GM12874 (cell line): ENCODE results near the gene CD248.

Source experiments
- TF ChIP-seq, protein P1 (sequence below): IDR thresholded peaks from 2 replicates; pipeline ENCODE4 v1.5.1; 2011; ENCODE audit warnings: low read depth, mild to moderate bottlenecking, control low read depth, low read length, moderate library complexity; ENCODE audit not compliant: insufficient read depth

CD248 gene

GRCh38 chr11:66293352-66293751 is 23.5 kb downstream of the CD248 start:
- TF ChIP-seq, protein P1, sequence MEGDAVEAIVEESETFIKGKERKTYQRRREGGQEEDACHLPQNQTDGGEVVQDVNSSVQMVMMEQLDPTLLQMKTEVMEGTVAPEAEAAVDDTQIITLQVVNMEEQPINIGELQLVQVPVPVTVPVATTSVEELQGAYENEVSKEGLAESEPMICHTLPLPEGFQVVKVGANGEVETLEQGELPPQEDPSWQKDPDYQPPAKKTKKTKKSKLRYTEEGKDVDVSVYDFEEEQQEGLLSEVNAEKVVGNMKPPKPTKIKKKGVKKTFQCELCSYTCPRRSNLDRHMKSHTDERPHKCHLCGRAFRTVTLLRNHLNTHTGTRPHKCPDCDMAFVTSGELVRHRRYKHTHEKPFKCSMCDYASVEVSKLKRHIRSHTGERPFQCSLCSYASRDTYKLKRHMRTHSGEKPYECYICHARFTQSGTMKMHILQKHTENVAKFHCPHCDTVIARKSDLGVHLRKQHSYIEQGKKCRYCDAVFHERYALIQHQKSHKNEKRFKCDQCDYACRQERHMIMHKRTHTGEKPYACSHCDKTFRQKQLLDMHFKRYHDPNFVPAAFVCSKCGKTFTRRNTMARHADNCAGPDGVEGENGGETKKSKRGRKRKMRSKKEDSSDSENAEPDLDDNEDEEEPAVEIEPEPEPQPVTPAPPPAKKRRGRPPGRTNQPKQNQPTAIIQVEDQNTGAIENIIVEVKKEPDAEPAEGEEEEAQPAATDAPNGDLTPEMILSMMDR, result no peak

DNA sequence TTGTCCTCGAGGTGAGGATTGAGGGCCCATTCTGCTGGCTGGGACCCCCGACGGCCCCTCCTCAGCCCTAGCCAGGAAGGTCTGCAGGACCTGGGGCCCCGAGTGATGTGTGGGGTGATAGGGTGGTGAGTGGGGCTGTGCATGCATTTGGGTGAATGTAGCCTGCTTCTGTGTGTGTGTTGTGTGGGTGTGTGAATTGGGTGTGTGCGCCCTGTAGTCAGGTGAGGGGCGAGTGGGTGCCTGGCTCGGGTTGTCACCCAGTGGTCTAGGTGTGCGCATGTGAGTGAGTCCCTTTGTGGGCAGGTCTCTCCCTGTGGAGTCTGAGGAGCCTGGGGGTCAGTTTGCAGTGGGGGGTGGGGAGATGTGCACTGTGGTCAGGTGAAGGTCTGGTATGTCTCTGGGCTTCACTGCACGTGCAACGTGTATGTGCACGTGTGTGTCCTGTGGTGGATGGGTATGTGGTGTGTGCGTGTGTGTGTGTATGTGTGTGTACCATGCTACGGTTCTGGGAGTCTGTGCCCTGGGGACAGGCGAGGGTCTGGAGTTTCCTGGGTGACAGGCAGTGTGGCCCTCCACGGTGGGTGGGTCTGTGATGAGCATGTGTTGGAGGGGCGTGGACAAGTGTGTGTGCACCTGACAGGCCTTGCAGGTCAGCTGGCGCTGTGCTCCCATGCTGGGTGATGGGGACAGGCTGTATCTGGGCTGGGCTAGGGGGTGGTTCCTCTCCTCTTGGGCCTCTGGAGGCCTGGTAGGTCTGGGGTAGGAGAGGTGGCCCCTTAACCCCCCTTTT is 24.1 kb downstream of the CD248 start:
- TF ChIP-seq, protein P1, result no peak

- TF ChIP-seq, protein P1, result no peak
Measured at GRCh38 chr11:66291706-66292542, 24.9 kb downstream of the CD248 start, which contains the start of gene TMEM151A. Gene TMEM151A (plus strand): TSS chr11:66291894. CDS start chr11:66292014, 120 bp downstream.

DNA sequence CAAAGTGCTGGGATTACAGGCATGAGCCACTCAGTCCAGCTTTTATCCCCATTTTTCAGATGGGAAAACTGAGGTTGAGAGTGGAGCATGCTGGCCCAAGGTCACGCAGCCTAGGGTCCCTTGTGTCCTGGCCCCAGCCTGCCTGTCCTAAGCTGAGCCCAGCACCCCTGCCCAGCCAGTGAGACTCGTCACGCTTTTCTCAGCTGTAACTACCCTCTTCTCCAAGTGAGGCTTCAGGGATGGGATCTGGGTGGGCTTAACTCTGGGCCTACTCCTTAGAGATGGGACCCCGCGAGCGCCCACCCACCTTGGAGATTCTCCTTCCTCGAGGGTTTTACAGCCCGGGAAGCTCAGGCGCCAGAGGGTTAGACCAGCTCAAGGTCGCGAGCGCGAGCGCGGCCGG is 25.5 kb downstream of the CD248 start:
- TF ChIP-seq, protein P1, result no peak

DNA sequence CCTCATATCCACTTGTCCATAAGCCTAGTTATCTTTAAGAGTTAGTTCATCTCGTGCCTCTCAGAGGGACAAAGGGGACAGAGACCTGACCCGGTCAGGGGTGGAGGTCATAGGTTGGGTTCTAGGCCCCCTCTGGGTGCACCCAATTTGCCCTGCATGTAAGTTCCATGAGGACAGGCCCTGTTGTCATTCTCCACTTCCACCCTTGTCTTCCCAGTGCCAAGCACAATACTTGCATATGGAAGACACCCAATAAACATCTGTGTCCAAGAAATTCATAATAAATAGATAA is 26.6 kb downstream of the CD248 start:
- TF ChIP-seq, protein P1, result no peak

GRCh38 chr11:66289548-66290329 is 27.1 kb downstream of the CD248 start:
- TF ChIP-seq, protein P1, result no peak
